SK-N-SH (cell line): Measurements from ENCODE around the gene ALAD. TPM values are rescaled to one million over a fixed set of nuclear protein-coding genes. Genes with fewer than 3 reads are reported as not detected.

Experiments
- CTCF ChIA-PET: fragments of 300-600, 350-600 bp; formaldehyde crosslinking; extraction: SDS; loops from one replicate; lab custom pipeline; 2021; lab: Yijun Ruan, JAX
- POLR2A ChIA-PET: fragments of 350-600 bp; sonication (Branson Sonifier 250); formaldehyde crosslinking; extraction: SDS; loops from one replicate; lab custom pipeline; 2020; ENCODE audit warnings: antibody characterized with exemption, inconsistent platforms; lab: Yijun Ruan, JAX
- DNase-seq: peaks from one replicate; pipeline ENCODE4 v3.0.0; 2012
- H2AFZ ChIP-seq: fragments of 200-600 bp; sonication (generic); 2 replicates; pipeline ENCODE4 v1.8.1; 2016; ENCODE audit warnings: antibody characterized with exemption, mild to moderate bottlenecking, low read depth
- H3F3A ChIP-seq: fragments of 200-600 bp; sonication (generic); replicated peaks from 2 replicates; pipeline ENCODE3; 2016; ENCODE audit warnings: antibody characterized with exemption, mild to moderate bottlenecking; ENCODE audit not compliant: insufficient read depth
- H3K27ac ChIP-seq, 2 experiments: fragments of 200-500 bp in 1 of 2; fragments of 200-600 bp in 1 of 2; sonication (Bioruptor generic) in 1 of 2; sonication (generic), shearing (Covaris generic) in 1 of 2; 2 replicates each; pipeline versions ENCODE4 v1.5.1 to v1.6.1; 2014 to 2016; ENCODE audit warnings: low read depth in 2 of 2, inconsistent platforms in 1 of 2, low read length in 1 of 2, mild to moderate bottlenecking in 1 of 2, mixed read lengths in 1 of 2
- H3K27me3 ChIP-seq: fragments of 200-600 bp; sonication (generic), shearing (Covaris generic); 2 replicates; pipeline ENCODE4 v1.6.1; 2016; ENCODE audit warnings: mixed run types; ENCODE audit not compliant: insufficient read depth
- H3K36me3 ChIP-seq, 2 experiments: fragments of 200-500 bp in 1 of 2; fragments of 200-600 bp in 1 of 2; sonication (Bioruptor generic) in 1 of 2; sonication (generic) in 1 of 2; replicated peaks in 1 of 2; 2 replicates each; pipeline versions ENCODE3 to v1.5.1; 2014 to 2016; ENCODE audit warnings: low read length in 1 of 2, mild to moderate bottlenecking in 1 of 2; ENCODE audit not compliant: insufficient read depth in 2 of 2, control insufficient read depth in 1 of 2
- H3K4me1 ChIP-seq, 2 experiments: fragments of 200-500 bp in 1 of 2; fragments of 200-600 bp in 1 of 2; sonication (Bioruptor generic) in 1 of 2; sonication (generic), shearing (Covaris generic) in 1 of 2; 2 replicates each; pipeline versions ENCODE4 v1.5.1 to v1.6.1; 2014 to 2016; ENCODE audit warnings: low read depth in 1 of 2, low read length in 1 of 2, mixed run types in 1 of 2; ENCODE audit not compliant: insufficient read depth in 2 of 2, control insufficient read depth in 1 of 2
- H3K4me2 ChIP-seq: fragments of 200-600 bp; sonication (generic), shearing (Covaris generic); 2 replicates; pipeline ENCODE4 v1.6.1; 2017; ENCODE audit warnings: mixed run types
- H3K4me3 ChIP-seq, 2 experiments: fragments of 200-500 bp in 1 of 2; fragments of 200-600 bp in 1 of 2; sonication (Bioruptor generic) in 1 of 2; sonication (generic), shearing (Covaris generic) in 1 of 2; 2 replicates each; pipeline versions ENCODE4 v1.5.1 to v1.8.1; 2014 to 2016; ENCODE audit warnings: low read depth in 2 of 2, inconsistent platforms in 1 of 2, low read length in 1 of 2, mild to moderate bottlenecking in 1 of 2, mixed read lengths in 1 of 2, moderate library complexity in 1 of 2
- H3K79me2 ChIP-seq: fragments of 200-600 bp; sonication (generic); 2 replicates; pipeline ENCODE4 v1.8.1; 2017; ENCODE audit warnings: mild to moderate bottlenecking; ENCODE audit not compliant: insufficient read depth
- H3K9ac ChIP-seq: fragments of 200-600 bp; sonication (generic); 2 replicates; pipeline ENCODE4 v1.6.1; 2017; ENCODE audit warnings: mixed run types
- H3K9me2 ChIP-seq: fragments of 200-600 bp; sonication (generic); 2 replicates; pipeline ENCODE4 v1.6.1; 2017; ENCODE audit warnings: mixed run types
- H3K9me3 ChIP-seq: fragments of 200-600 bp; sonication (generic); 2 replicates; pipeline ENCODE4 v1.6.1; 2017; ENCODE audit warnings: mixed run types, mild to moderate bottlenecking, moderate library complexity
- H4K20me1 ChIP-seq: fragments of 200-600 bp; sonication (generic); 2 replicates; pipeline ENCODE4 v1.6.1; 2017; ENCODE audit warnings: mild to moderate bottlenecking, mixed run types; ENCODE audit not compliant: insufficient read depth
- CHD2 ChIP-seq: fragments of 150-350 bp; IDR thresholded peaks from 2 replicates; pipeline ENCODE4 v1.6.1; 2018; ENCODE audit warnings: low read length; ENCODE audit not compliant: partially characterized antibody
- EZH2phosphoT487 ChIP-seq: fragments of 200-600 bp; sonication (generic); IDR thresholded peaks from 2 replicates; pipeline ENCODE4 v1.6.1; 2017; ENCODE audit warnings: low read depth, mixed run types, mild to moderate bottlenecking, antibody characterized with exemption, moderate library complexity, borderline replicate concordance
- FOXM1 ChIP-seq: IDR thresholded peaks from 2 replicates; pipeline ENCODE4 v1.4.0; 2012; ENCODE audit warnings: low read depth, mild to moderate bottlenecking
- MAX ChIP-seq: IDR thresholded peaks from 2 replicates; pipeline ENCODE4 v1.4.0; 2012; ENCODE audit warnings: low read depth
- MEF2A ChIP-seq: IDR thresholded peaks from 2 replicates; pipeline ENCODE4 v1.4.0; 2012; ENCODE audit warnings: low read depth, borderline replicate concordance
- MXI1 ChIP-seq: IDR thresholded peaks from 2 replicates; pipeline ENCODE4 v1.6.1; 2012; ENCODE audit warnings: mild to moderate bottlenecking, low read depth, low read length, improper control_type of control experiment
- NFIC ChIP-seq: IDR thresholded peaks from 2 replicates; pipeline ENCODE4 v1.4.0; 2012; ENCODE audit warnings: borderline replicate concordance
- POLR2AphosphoS5 ChIP-seq: IDR thresholded peaks from 2 replicates; pipeline ENCODE4 v1.6.1; 2012; ENCODE audit warnings: low read depth, low read length
- REST ChIP-seq: IDR thresholded peaks from 2 replicates; pipeline ENCODE4 v1.6.1; 2012; ENCODE audit warnings: mild to moderate bottlenecking, low read depth, low read length, moderate library complexity
- RXRA ChIP-seq: IDR thresholded peaks from 2 replicates; pipeline ENCODE4 v1.4.0; 2012; ENCODE audit warnings: low read depth, mild to moderate bottlenecking, borderline replicate concordance
- SIN3A ChIP-seq: IDR thresholded peaks from 2 replicates; pipeline ENCODE4 v1.6.1; 2012; ENCODE audit warnings: low read depth, mild to moderate bottlenecking, low read length, moderate library complexity, borderline replicate concordance
- SMC3 ChIP-seq: IDR thresholded peaks from 2 replicates; pipeline ENCODE4 v1.6.1; 2012; ENCODE audit warnings: low read depth, low read length, improper control_type of control experiment
- TAF1 ChIP-seq: IDR thresholded peaks from 2 replicates; pipeline ENCODE4 v1.6.1; 2012; ENCODE audit warnings: low read depth, mild to moderate bottlenecking, low read length, moderate library complexity, borderline replicate concordance
- TCF12 ChIP-seq: IDR thresholded peaks from 2 replicates; pipeline ENCODE4 v1.4.0; 2012
- ZBTB33 ChIP-seq: IDR thresholded peaks from 2 replicates; pipeline ENCODE4 v1.4.0; 2012; ENCODE audit warnings: low read depth, borderline replicate concordance
- WGBS: methylation state at CpG from one replicate; pipeline ENCODE4 v1.1.6; 2017; ENCODE audit warnings: low lambda C conversion rate; 5-methylcytosine and 5-hydroxymethylcytosine counted together
- polyA plus RNA-seq, 3 experiments: library from polyadenylated mRNA; depleted of rRNA; stranded (reverse); fragments of >200 nt; gene quantifications; 2 replicates each; pipeline ENCODE4 v1.2.3, GENCODE V29; 2012

The ALAD gene
- polyA plus RNA-seq, 1 of the 3 experiments (the other 2 are of a cell fraction) = 10.7 TPM

GRCh38 chr9:113389451-113389850 is 11.6 kb downstream of the ALAD start (continued):
- no peak for TF ChIP-seq RXRA

GRCh38 chr9:113388833-113389232 is 12.3 kb downstream of the ALAD start:
- peaks cover 4 to 18% of the 10 kb centered on the region in 2 experiments for H3K36me3 ChIP-seq
- H3K4me3 ChIP-seq = no peak overlapping the region
- no peaks in the 10 kb centered on the region for H3K27me3 ChIP-seq
- CTCF ChIA-PET = interaction anchor here (1.0 kb wide), 1 partner anchor 266 kb away, joined by 3 read pairs; no protein-coding TSS in a partner anchor
- no peaks in the 10 kb centered on the region for H4K20me1 ChIP-seq
- no peaks in the 10 kb centered on the region for H3K79me2 ChIP-seq
- POLR2A ChIA-PET = no interaction called here
- no peak for DNase-seq
- H3F3A ChIP-seq = no peaks in the 10 kb centered on the region
- no peaks in the 10 kb centered on the region for H3K4me1 ChIP-seq
- H3K4me2 ChIP-seq = no peak overlapping the region
- no peak overlapping the region for H3K9ac ChIP-seq
- H2AFZ ChIP-seq = no peak overlapping the region
- no peak overlapping the region for H3K27ac ChIP-seq
- no peaks in the 10 kb centered on the region for H3K9me2 ChIP-seq
- H3K9me3 ChIP-seq = no peaks in the 10 kb centered on the region
- TF ChIP-seq MAX = no peak
- TF ChIP-seq SIN3A = no peak
- TF ChIP-seq NFIC = no peak
- no peak for TF ChIP-seq CHD2
- TF ChIP-seq FOXM1 = no peak
- TF ChIP-seq EZH2phosphoT487 = no peak
- TF ChIP-seq MEF2A = no peak
- no peak for TF ChIP-seq TCF12
- TF ChIP-seq, all 33 proteins: peak for 0
- 97% methylated on average over 11 of the region's 13 CpGs for WGBS

GRCh38 chr9:113387560-113388230 is 13.4 kb downstream of the ALAD start:
- ChIA-PET POLR2A (interaction anchor here (0.6 kb wide), 1 partner anchor 142 kb away, joined by 3 read pairs; no protein-coding TSS in a partner anchor), CTCF (interaction anchor here (0.7 to 1.0 kb wide), 2 partner anchors 204 to 267 kb away, joined by 3 read pairs; no protein-coding TSS in a partner anchor)
- H3K9me2 ChIP-seq = no peaks in the 10 kb centered on the region
- 94% methylated on average over 8 of the region's 9 CpGs for WGBS
- no peak overlapping the region for H3K4me2 ChIP-seq
- H3K36me3 ChIP-seq = peaks cover 4 to 18% of the 10 kb centered on the region in 2 experiments
- no peaks in the 10 kb centered on the region for H3K79me2 ChIP-seq
- no peaks in the 10 kb centered on the region for H3K27me3 ChIP-seq
- H3K27ac ChIP-seq = no peak overlapping the region
- no peaks in the 10 kb centered on the region for H3K9me3 ChIP-seq
- no peaks in the 10 kb centered on the region for H3K4me1 ChIP-seq
- no peak overlapping the region for H2AFZ ChIP-seq
- H4K20me1 ChIP-seq = no peaks in the 10 kb centered on the region
- no peak overlapping the region for H3K9ac ChIP-seq
- DNase-seq = no peak
- TF ChIP-seq POLR2AphosphoS5 = no peak
- no peak for TF ChIP-seq SMC3
- TF ChIP-seq TCF12 = no peak
- TF ChIP-seq RXRA = no peak
- no peak for TF ChIP-seq MXI1
- TF ChIP-seq ZBTB33 = no peak
- TF ChIP-seq TAF1 = no peak
- TF ChIP-seq REST = no peak
- no peak overlapping the region for H3K4me3 ChIP-seq
- H3F3A ChIP-seq = no peaks in the 10 kb centered on the region
